Measurements from ENCODE around the gene DENND1A.
A peak's percentile ranks its signal among the peaks of the same experiment; 100 is the strongest.

The DENND1A gene

DNA sequence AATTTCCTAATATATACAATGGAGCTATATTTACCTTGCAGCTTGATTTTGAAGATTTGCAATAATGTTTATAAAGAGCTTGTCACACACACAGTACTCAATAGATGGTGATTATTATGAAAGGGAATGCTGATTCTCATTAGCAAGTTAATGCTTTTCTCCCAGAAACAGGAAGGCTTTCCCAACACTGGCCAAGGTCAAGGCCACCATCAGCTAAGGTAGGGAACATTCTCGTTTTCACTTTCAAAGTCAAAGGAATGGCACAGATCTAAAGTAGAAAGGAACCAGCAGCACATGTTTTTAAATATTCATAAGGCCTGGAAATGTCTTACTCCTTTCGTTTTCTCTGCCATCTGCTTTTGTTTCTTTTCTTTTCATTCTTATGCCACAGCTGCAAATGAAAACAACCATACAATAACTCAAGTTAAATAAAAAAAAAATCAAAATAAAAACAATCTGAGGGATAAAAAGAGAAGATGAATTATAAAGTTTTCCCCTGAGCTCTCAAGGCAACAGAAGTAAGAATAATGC, 307.1 kb downstream of the DENND1A start:
- no peak for TF ChIP-seq CTCF (IDR thresholded peaks at IDR 0.05; ENCODE audit: control extremely low read depth, extremely low read depth, low read depth, missing control alignments)
- no peak for DNase-seq (ENCODE audit: extremely low spot score)
- CTCF ChIA-PET, result interaction anchor here (1.0 to 1.3 kb wide), 2 partner anchors 44 to 417 kb away, joined by 3 to 4 read pairs; no protein-coding TSS in a partner anchor
- POLR2A ChIA-PET, result no interaction called here

DNA sequence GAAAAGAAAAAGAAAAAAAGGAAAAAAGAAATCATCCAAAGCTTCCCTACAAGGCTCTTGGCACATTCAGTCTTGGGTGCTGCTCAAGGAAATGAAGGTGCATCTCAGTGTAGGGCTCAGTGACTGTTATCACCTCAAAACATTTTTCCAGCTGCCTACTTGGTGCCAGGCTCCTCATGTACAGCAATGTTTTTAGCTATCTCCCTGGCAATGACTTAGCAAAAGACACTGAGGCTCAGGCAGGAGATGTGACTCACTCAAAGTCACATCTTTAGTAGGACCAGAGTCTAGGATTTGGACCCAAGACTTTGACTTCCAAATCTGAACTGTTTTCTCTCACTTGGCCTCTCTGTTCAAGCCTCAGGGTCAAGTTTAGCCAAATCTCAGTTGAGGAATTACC, 309.7 kb downstream of the DENND1A start:
- ChIA-PET CTCF (interaction anchor here (1.0 to 1.2 kb wide), 2 partner anchors 16 to 98 kb away, joined by 3 read pairs; no protein-coding TSS in a partner anchor), POLR2A (no interaction called here)
- no peak for DNase-seq (ENCODE audit: extremely low spot score)

GRCh38 chr9:123617952-123618678, 311.8 kb downstream of the DENND1A start:
- DNase-seq (ENCODE audit: extremely low spot score), result no peak
- TF ChIP-seq CTCF (IDR thresholded peaks at IDR 0.05; ENCODE audit: control extremely low read depth, extremely low read depth, low read depth, missing control alignments), result no peak
- ChIA-PET CTCF (interaction anchor here (1.1 kb wide), 1 partner anchor 20 kb away, joined by 3 read pairs; no protein-coding TSS in a partner anchor), POLR2A (no interaction called here)

More for the DNA sequence above, 309.7 kb downstream of the DENND1A start:
- TF ChIP-seq CTCF (IDR thresholded peaks at IDR 0.05; ENCODE audit: control extremely low read depth, extremely low read depth, low read depth, missing control alignments), result no peak

GRCh38 chr9:123617286-123617685, 312.6 kb downstream of the DENND1A start:
- DNase-seq (ENCODE audit: extremely low spot score), result no peak
- no peak for TF ChIP-seq CTCF (IDR thresholded peaks at IDR 0.05; ENCODE audit: control extremely low read depth, extremely low read depth, low read depth, missing control alignments)
- ChIA-PET CTCF (interaction anchor here (2.4 kb wide), 1 partner anchor 11 kb away, joined by 9 read pairs; no protein-coding TSS in a partner anchor), POLR2A (no interaction called here)

GRCh38 chr9:123616707-123617106, 313.2 kb downstream of the DENND1A start:
- TF ChIP-seq CTCF (IDR thresholded peaks at IDR 0.05; ENCODE audit: control extremely low read depth, extremely low read depth, low read depth, missing control alignments), result no peak
- no peak for DNase-seq (ENCODE audit: extremely low spot score)
- ChIA-PET CTCF (interaction anchor here (0.7 to 2.4 kb wide), 4 partner anchors 9 to 75 kb away, joined by 3 to 9 read pairs (median 3); no protein-coding TSS in a partner anchor), POLR2A (no interaction called here)

DNA sequence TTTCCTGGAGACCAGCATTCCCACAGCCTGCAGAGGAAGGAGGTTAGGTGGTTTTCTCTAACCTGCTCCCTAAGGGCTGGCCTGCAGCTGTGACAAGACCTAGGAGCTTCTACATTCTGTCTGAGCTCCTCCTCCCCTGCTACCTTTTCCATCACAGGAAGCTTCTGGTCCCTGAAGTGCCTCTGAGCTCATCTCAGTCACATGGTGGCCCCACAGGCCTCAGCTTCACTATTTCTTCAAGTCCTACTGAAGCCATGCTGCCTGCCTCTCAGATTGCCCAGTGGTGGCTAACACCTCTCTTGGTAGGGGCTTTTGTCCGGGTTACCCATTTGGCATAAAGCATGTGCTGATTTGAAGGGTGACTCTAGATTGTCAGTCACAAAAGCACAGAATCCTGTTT, 314.5 kb downstream of the DENND1A start:
- peak; percentile 28 for DNase-seq (ENCODE audit: extremely low spot score)
- CTCF ChIA-PET, result interaction anchor here (0.7 to 2.4 kb wide), 8 partner anchors 8 to 35 kb away, joined by 3 to 9 read pairs (median 4); no protein-coding TSS in a partner anchor
- TF ChIP-seq CTCF (IDR thresholded peaks at IDR 0.05; ENCODE audit: control extremely low read depth, extremely low read depth, low read depth, missing control alignments), result no peak

More for the DNA sequence above, 314.5 kb downstream of the DENND1A start:
- POLR2A ChIA-PET, result no interaction called here

All from GM10248 (cell line).